GM15510 (cell line): Measurements from ENCODE around the gene NYNRIN.

ENCODE experiments used
- POLR2A ChIP-seq: IDR thresholded peaks from 3 replicates; pipeline ENCODE4 v1.6.1; 2011; ENCODE audit warnings: borderline replicate concordance; ENCODE audit not compliant: insufficient read length; ENCODE audit errors: extremely low read depth

NYNRIN gene

DNA sequence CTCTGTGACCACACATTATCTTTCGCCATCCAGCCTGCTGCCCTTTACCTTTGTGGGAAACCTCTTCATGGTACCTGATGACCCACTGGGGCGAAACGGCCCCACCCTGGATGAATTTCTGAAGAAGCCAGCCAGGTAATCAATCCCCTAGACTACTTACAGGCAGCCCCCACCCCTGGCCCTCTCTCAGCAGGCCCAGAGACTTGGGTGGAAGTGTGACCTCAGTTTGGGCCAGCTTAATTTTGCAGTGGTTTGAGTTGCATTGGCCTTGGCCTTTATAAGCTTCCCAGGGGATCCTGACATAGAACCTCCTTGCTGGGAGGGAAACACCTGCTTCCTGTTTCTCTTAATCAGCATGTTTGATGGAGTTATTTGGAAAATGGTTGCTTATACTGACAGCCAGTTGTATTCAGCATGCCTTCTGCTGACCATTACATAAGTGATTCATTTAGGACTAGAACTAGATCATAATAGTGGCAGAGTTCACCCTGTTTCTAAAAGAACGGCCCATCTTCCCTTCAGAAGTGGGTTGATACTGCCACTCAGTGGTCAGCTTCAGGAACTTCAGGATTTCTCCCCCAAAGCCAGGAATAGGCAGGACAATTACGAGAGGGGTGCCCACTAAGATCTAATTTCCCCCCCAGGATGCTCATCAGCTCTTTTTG lies 37.7 kb downstream of the NYNRIN start:
- TF ChIP-seq POLR2A = no peak

DNA sequence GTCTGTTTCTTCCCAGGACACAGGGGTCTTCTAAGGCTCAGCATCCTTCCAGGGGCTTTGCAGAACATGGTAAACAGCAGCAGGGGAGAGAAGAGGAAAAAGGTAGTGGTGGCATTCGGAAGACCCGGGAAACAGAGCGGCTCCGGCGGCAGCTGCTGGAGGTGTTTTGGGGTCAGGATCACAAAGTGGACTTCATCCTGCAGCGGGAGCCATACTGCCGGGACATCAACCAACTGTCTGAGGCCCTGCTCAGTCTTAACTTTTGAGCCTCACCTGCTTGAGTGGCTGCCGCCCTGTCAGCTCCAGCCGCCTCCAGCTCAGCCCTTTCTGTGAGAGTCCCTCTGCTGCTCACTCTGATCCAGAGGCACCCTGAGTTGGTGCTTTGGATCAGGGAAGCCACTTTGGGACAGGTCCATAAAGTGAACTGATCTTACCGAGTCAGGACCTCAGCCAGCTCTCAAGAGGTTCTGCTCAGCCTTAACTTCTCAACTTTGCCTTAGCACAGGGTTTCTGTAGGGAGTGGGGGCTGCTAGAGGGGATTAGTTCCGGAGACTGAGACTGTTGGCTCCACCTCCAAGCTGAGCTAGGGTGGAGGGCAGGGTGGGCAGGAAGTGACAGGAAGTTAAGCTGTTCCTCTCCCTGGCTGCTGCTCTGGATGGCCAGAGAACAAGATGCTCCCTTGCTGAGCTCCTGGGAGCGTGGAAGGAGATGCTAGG lies 38.4 kb downstream of the NYNRIN start:
- no peak for TF ChIP-seq POLR2A

DNA sequence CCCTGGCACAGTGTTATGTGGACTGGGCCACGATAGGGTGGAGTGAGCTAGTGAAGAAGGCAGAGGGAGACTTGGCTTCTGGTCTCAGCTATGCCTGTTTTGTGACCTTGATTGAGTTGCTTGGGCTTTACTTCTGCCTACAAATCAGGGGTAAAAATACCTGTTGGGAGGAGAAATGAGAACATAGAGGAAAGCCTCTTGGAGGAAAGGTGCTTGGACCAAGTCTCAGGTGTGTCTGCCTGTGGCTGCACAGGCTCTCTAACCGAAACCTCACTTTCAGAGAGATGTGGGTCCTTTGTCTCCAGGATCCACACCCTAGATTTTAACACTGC lies 38.9 kb downstream of the NYNRIN start:
- no peak for TF ChIP-seq POLR2A

DNA sequence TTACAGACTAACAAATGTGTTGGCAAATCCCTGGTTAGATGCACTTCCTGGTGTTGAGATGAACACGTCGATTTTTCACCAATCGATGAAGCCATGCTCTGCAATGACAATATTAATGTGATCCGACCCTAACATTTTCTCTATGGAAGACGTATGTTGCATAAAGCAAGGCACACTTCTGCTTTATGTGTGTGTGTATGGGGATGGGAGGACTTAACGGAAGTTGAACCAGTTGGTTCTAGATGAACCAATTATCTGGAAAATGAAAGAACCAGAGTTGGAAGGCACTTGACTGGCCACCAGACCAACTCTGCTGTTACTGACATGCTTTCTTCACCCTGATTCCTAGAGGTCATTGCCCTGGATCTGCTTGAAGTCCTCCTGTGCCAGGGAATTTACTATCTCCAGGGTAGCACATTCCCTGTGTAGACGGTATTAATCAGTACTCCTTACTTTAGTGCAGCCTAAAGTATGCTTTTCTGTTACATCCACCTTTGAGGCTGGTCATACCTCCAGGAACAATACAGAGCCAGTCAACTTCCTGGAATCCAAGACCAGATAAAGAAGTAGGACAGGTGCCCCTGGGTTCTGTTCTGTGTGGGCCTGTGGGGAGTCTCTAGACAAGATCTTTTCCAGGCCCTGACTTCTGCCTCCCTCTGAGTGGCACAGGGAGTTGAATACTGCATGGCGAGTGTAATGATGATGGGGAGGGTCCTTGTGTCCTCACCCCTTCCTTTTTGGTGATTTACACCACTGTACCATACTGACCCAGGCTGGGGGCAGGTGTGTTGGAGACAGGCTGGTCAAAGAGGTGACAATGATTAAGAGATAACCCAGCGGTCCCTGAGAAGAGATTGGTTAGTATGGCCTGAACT lies 39.7 kb downstream of the NYNRIN start:
- no peak for TF ChIP-seq POLR2A

DNA sequence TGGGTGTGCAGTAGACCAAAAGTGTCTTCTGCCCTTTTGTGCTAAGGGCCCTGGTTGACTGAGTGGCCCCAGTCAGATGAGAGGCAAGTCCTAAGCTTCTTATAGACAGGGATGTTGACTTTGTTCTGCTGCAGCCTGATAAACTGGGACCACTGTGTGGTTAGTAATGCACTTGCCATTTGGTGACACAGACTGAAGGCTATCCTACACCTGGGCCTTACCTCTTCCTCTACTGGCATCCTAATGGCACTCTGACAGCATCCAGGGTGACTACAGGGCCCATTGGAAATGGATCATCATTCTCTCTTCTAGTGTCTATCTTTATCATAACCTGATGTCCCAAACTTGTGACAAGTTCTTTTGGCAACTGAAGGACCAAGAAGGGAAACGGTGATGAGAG lies 40.5 kb downstream of the NYNRIN start:
- no peak for TF ChIP-seq POLR2A

DNA sequence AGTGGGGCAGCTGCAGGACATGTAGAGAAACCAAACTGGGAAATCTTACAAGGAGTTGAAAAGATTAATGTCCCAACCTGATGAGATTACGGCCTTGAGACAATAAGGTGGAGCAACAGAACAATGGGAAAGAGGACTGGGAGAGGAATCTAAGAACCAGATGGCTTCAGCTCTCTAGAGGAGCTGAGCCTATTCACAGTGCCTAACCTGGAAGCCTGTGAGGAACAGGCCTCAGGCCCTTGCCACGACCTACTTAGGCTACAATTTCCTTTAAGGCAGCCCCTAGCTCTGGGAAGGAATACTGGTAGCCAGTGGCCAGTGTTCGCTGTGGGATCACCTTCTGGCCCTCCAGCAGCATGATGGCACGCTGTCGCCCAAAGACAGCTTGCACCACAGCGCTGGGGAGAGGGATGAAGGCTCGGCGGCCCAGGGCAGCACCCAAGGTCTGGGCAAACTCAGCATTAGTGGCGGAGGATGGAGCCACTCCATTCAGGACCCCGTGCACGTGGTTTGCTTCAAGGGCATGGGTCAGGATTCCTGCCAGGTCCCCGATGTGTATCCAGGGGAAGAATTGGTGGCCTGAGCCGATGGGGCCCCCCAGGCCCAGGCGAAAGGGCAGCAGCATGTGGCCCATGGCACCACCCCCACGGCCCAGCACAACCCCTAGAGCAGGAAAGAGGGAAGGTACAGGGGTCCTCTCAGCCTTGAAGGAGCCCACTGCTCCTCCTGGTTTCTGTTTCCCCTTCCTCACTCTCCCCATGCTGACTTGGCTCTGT lies 41.2 kb downstream of the NYNRIN start:
- TF ChIP-seq POLR2A = no peak

DNA sequence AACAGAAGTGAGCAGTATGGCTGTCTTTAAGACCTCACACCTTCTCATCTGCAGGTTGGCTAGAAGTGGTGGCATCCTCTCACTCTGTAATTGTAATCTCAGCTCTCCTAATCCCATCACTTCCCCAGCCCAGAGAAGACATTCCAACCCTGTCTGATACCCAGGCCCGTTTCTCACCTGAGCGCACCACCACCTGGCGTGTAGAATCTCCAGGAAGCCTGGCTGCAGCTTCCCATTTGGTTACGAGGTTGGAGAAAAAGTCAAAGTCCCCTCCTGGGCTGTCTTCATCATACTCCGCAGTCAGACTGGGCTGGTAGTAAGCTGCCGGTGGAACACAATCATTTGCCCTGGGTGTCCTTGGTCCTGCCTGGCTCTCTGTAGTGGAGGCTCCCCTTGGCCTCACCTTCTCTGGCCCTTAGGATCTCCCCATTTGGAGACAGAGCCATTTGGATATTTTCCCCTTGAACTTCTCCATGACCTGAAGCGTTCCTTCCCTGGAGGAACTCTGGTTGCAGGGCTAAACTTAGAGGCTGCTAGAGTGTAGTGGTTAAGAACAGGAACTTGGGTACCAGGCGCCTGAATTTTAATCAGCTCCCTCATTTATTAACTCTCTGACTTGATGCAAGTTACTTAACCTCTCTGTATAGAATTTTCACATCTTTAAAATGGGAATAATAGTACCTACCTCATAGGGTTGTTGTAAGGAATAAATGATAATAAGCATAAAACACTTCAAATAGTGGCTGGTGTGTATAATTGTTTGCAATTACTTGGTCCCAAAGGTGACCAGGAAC lies 42.0 kb downstream of the NYNRIN start:
- no peak for TF ChIP-seq POLR2A

DNA sequence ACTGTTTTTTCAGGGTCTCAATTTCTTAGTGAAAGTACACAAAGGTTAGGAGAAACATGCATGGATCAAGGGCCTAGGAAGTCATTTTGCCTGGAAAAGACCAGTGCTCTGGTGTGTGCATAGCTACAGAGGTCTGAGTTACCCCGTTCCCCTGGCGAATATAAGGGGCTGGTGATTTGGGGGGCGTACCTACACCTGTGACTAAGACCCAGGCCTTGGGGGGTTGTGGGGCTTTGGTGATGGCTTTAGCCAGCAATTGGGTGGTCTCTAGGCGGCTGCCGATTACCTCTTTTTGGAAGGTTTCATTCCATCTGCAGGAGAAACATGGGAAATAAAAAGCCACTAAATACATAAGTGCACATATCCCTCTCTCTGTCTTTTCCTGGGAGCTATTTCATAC lies 42.7 kb downstream of the NYNRIN start:
- TF ChIP-seq POLR2A = no peak

DNA sequence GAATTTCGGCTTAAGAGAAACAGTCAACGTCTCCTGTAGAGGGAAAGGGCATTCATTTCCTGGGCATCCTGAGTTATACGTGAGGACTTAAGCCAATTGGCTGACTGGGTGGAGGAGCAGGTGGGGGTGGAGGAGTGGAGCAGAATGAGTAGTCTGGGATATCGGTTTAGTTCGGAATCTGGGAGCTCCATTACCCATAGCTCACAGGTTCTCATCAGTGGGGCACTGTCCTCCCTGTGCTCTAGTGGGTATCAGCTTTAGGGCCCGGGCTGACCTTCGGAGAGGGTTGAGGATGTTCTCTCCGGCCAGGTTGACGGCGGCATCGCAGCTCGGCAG lies 43.1 kb downstream of the NYNRIN start:
- TF ChIP-seq POLR2A = no peak

DNA sequence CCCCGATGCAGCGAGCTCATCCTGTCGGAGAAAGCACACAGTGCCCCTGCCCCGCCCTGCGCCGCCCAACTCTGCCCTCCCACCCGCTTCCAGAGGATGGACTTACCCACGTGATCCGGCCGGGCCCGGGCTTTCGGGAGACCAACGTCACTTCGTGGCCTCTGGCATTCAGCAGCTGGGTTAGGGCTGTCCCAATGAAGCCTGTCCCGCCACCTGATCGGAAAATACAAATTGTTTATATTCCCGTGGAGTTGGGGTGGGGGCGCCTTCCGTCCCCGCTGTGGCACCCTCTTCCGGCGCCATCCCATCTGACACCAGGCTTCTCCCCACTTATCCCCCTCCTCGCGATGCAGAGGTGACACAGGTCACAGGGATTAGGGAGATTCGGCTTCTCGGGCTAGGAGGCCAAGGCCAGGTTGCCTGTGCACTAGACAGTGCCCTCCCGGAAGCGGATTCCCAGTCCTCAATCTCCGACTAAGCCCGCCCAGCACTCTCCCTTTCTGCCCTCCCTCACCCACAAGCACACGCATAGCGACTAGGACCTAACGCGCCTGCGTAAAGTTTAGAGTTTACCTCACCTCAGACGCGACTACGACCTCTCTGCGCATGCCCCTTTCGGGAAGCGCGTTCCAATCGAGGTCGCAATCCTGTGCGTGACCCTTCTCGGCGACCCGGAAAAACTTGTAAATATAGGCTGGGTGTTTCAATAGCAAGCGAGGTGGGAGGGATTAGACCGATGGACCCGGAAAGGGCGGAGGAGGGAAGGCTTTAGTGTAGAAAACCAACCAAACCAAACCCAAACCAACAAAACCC lies 43.6 kb downstream of the NYNRIN start, which contains the start of gene SDR39U1:
Gene SDR39U1 (minus strand): TSS at position 537 of the 813 bp plus-strand sequence. CDS start 7 bp downstream, at position 530.
- TF ChIP-seq POLR2A = peak; percentile 79

DNA sequence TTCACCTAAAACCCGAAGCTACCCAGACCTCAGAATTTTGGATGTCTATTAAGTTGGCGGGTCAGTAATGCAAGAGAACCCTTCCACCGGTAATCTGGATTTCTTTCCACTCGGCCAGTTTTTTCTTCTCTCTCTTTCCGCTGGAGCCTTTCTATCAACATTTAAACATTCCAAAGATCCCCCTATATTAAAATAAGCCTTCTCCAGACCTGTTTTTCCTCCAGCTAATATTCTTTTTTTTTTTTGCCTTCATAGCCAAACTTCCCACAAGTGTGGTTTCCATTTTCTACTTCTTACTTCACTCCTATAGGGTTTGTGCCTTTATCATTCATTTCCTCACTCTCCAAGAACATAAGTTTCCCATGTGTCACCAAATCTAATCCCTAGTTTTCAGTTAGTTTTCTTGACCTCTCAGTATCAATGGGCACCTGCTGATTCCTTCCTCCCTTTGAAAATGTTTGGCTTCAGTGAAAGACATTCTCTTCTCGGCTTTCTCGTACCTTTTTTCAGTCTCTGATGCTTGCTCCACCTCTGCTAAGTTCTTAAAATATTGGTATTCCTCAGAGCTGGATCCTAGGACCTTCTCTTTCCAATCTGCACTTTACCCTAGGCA lies 44.4 kb downstream of the NYNRIN start:
- no peak for TF ChIP-seq POLR2A

DNA sequence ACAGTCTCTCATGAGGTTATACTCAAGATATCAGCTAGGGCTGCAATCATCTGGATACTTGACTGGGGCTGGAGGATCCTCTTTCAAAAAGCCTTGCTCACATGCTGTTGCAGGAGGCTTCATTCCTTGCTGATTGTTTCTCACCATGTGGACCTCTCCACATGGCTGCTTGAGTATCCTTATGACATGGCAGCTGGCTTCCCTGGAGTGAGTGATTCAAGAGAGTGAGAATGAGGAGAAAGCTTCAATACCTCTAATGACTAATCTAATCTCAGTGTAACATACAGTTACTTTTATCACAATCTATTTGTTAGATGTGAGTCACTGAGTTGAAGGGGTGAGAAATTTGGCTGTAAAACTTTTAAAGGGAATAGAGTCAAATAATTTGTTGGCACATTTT lies 58.2 kb downstream of the NYNRIN start:
- TF ChIP-seq POLR2A = no peak

DNA sequence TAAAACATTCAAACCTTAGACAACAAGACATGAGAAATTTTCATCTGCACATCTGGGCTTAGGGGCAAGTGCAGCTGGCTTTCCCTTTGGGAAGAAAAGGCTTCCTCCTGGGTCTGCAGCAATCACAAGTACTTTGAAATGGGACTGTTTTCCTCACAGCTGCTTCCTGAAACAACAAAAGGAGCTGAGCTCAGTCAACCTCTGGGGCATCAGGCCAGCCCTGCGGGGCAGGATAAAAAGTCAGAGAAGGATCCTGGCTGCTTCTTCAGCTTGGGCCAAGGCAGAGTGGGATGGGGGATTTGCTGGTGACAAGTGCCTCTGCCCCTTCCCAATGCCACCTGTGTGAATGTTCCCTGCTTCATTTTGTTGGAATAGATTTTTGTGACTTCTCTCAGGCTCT lies 59.9 kb downstream of the NYNRIN start:
- no peak for TF ChIP-seq POLR2A

DNA sequence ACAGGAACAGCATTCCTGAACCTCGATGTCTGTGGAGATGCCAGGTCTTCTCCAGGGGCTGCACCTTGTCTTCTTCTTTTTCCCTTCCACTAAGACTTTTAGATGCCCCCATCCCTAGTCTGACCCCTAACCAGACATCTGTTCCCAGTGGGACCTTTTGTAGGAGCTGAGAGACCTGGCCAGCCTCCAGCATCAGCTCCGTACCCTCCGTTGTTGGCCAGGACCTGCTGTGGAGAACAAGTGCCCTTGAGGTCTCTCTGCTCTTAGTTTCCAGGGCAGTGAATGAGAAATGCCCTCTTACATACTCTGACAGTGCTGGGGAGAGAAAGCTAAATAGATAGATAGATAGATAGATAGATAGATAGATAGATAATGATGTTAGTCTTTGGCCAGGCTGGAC lies 60.5 kb downstream of the NYNRIN start:
- TF ChIP-seq POLR2A = no peak

DNA sequence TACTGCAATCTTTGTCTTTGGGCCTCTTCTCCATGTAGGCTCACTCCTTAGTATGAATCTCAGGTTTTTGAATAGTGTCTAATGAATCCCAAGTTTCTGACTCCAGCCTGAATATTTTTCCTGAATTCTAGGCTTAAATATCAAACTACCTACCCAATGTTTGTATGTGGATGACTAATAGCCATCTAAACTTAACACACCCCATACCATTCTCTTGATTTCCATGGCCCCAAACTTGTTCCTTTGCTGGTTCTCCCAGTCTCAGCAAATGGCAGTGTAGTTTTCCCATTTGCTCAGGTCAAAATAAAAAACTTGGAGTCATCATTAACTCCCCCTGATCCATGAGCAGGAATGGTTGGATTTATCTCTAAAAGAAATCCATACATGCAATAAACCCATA lies 62.5 kb downstream of the NYNRIN start:
- TF ChIP-seq POLR2A = no peak
